PC-3 (cell line): Measurements from ENCODE around the gene SERPINB8. TPM values are rescaled to one million over a fixed set of nuclear protein-coding genes. Genes with fewer than 3 reads are reported as not detected.

ENCODE experiments used
- ATAC-seq: fragments of 200-7000 bp; cut with Tn5 transposase; 2 replicates; pipeline ENCODE4 v1.9.1; 2020; ENCODE audit warnings: mild to moderate bottlenecking, moderate library complexity
- BruUV-seq: library from RNA; stranded (reverse); fragments of 400-500 nt; replicated peaks from 2 replicates; lab custom pipeline; 2021; lab: Mats Ljungman, UMichigan
- CTCF ChIA-PET: fragments of 300-600 bp; sonication (Branson Sonifier 250); formaldehyde crosslinking; loops from one replicate; lab custom pipeline; 2022; ENCODE audit warnings: antibody characterized with exemption; lab: Charles Lee
- POLR2A ChIA-PET: fragments of 300-600 bp; sonication (Branson Sonifier 250); formaldehyde crosslinking; loops from one replicate; lab custom pipeline; 2022; ENCODE audit warnings: antibody characterized with exemption; ENCODE audit not compliant: unreplicated experiment; lab: Charles Lee
- DNase-seq: peaks from one replicate; pipeline ENCODE4 v3.0.0-alpha.2; 2015
- H2AFZ ChIP-seq: fragments of 300-600 bp; sonication (generic); 2 replicates; pipeline ENCODE4 v1.6.0; 2016; ENCODE audit warnings: antibody characterized with exemption, low read length
- H3F3A ChIP-seq: fragments of 300-600 bp; sonication (generic); one replicate; pipeline ENCODE4 v1.6.0; 2017; ENCODE audit warnings: antibody characterized with exemption, low read length, control low read depth, mild to moderate bottlenecking; ENCODE audit not compliant: unreplicated experiment
- H3K27ac ChIP-seq: fragments of 300-600 bp; sonication (generic); 2 replicates; pipeline ENCODE4 v1.5.1; 2016; ENCODE audit warnings: mild to moderate bottlenecking, low read length
- H3K27me3 ChIP-seq: fragments of 300-600 bp; sonication (generic); 2 replicates; pipeline ENCODE4 v1.6.1; 2016; ENCODE audit warnings: low read length, mixed read lengths
- H3K36me3 ChIP-seq: fragments of 300-600 bp; sonication (generic); 2 replicates; pipeline ENCODE4 v1.6.1; 2016; ENCODE audit warnings: low read depth, mixed run types, low read length, mixed read lengths
- H3K4me1 ChIP-seq: fragments of 300-600 bp; sonication (generic); 2 replicates; pipeline ENCODE4 v1.5.1; 2016; ENCODE audit warnings: low read length; ENCODE audit not compliant: insufficient read depth
- H3K4me2 ChIP-seq: fragments of 300-600 bp; sonication (generic); 2 replicates; pipeline ENCODE4 v1.6.0; 2016; ENCODE audit warnings: low read length
- H3K4me3 ChIP-seq: fragments of 300-600 bp; sonication (generic); 2 replicates; pipeline ENCODE4 v1.5.1; 2016; ENCODE audit warnings: mild to moderate bottlenecking, low read length, mixed read lengths
- H3K79me2 ChIP-seq: fragments of 300-600 bp; sonication (generic); 2 replicates; pipeline ENCODE4 v1.6.1; 2017; ENCODE audit warnings: low read length, mixed read lengths
- H3K9ac ChIP-seq: fragments of 300-600 bp; sonication (generic); 2 replicates; pipeline ENCODE4 v1.6.0; 2016; ENCODE audit warnings: mild to moderate bottlenecking, low read length
- H3K9me2 ChIP-seq: fragments of 300-600 bp; sonication (generic); replicated peaks from 2 replicates; pipeline ENCODE4 v1.6.1; 2016; ENCODE audit warnings: mixed run types, low read length, mixed read lengths
- H3K9me3 ChIP-seq: fragments of 300-600 bp; sonication (generic); 2 replicates; pipeline ENCODE4 v1.6.1; 2016; ENCODE audit warnings: low read length, mixed read lengths
- H4K20me1 ChIP-seq: fragments of 300-600 bp; sonication (generic); 2 replicates; pipeline ENCODE4 v1.6.1; 2016; ENCODE audit warnings: low read length, mixed read lengths
- CTCF ChIP-seq: fragments of 300-600 bp; sonication (generic); conservative IDR thresholded peaks from 2 replicates; pipeline ENCODE4 v1.5.1; 2017; ENCODE audit warnings: antibody characterized with exemption, low read depth, mild to moderate bottlenecking, low read length
- EZH2 ChIP-seq: fragments of 300-600 bp; sonication (generic); IDR thresholded peaks from one replicate; pipeline ENCODE4 v1.6.1; 2017; ENCODE audit warnings: antibody characterized with exemption, mild to moderate bottlenecking, low read length; ENCODE audit not compliant: unreplicated experiment
- EZH2phosphoT487 ChIP-seq: fragments of 300-600 bp; sonication (generic); IDR thresholded peaks from 2 replicates; pipeline ENCODE4 v1.6.1; 2018; ENCODE audit warnings: mild to moderate bottlenecking, antibody characterized with exemption, low read length, borderline replicate concordance
- intact Hi-C: fragments of 100-400 bp; cut with micrococcal nuclease; formaldehyde crosslinking; loops from 2 replicates; pipeline ENCODE4 v1.9.0; 2023
- total RNA-seq: library from RNA; depleted of rRNA; stranded (reverse); fragments of >200 nt; gene quantifications from 2 replicates; pipeline ENCODE4 v1.2.3, GENCODE V29; 2014; rRNA removed

SERPINB8 gene
- total RNA-seq, 1 experiment from 2014 or later: 21.1 TPM

GRCh38 chr18:64032312-64032711, 62.4 kb downstream of the SERPINB8 start:
- Histone ChIP-seq H3K4me3 (no peak overlapping the region), H3F3A (no peaks in the 10 kb centered on the region), H3K9me2 (no peaks in the 10 kb centered on the region), H2AFZ (no peak overlapping the region), H3K27ac (no peak overlapping the region), H3K4me2 (no peak overlapping the region), H4K20me1 (no peaks in the 10 kb centered on the region), H3K9me3 (no peaks in the 10 kb centered on the region), H3K27me3 (peaks cover 63% of the 10 kb centered on the region), H3K9ac (no peak overlapping the region), H3K79me2 (no peaks in the 10 kb centered on the region), H3K4me1 (no peaks in the 10 kb centered on the region), H3K36me3 (no peaks in the 10 kb centered on the region)
- ATAC-seq: no peak
- DNase-seq: no peak
- intact Hi-C loops: no loop called here
- CTCF ChIA-PET: no interaction called here
- POLR2A ChIA-PET: no interaction called here
- BruUV-seq: no TSS peak
- TF ChIP-seq EZH2 (no peak), CTCF (no peak), EZH2phosphoT487 (no peak)

- no peaks in the 10 kb centered on the region for H3F3A ChIP-seq
- no peaks in the 10 kb centered on the region for H3K9me3 ChIP-seq
- no peak overlapping the region for H2AFZ ChIP-seq
- peak; percentile 46; the same call in 1 of the 2 replicates for ATAC-seq
- BruUV-seq: no TSS peak
- peaks cover 25% of the 10 kb centered on the region for H3K27me3 ChIP-seq
- H3K9ac ChIP-seq: no peak overlapping the region
- no peaks in the 10 kb centered on the region for H3K9me2 ChIP-seq
- H3K4me3 ChIP-seq: no peak overlapping the region
- POLR2A ChIA-PET: interaction anchor here (0.7 kb wide), 1 partner anchor 13 kb away, joined by 3 read pairs; no protein-coding TSS in a partner anchor
- TF ChIP-seq EZH2 (no peak), CTCF (peak; percentile 82), EZH2phosphoT487 (no peak)
- no peak overlapping the region for H3K4me2 ChIP-seq
- no peaks in the 10 kb centered on the region for H3K79me2 ChIP-seq
- H3K36me3 ChIP-seq: no peaks in the 10 kb centered on the region
- CTCF ChIA-PET: no interaction called here
- no peaks in the 10 kb centered on the region for H4K20me1 ChIP-seq
- no peaks in the 10 kb centered on the region for H3K4me1 ChIP-seq
- DNase-seq: peak; percentile 74
- no peak overlapping the region for H3K27ac ChIP-seq
- intact Hi-C loops: loop anchor here (5.0 kb wide), 1 partner anchor 369 kb away; no protein-coding TSS in a partner anchor
Measured at GRCh38 chr18:64037812-64038414, 68.0 kb downstream of the SERPINB8 start.

Other genes starting within 250 kb of the SERPINB8 start
- 71.9 and 74.5 TPM in 2 replicates for gene SERPINB7, start 194.7 kb upstream of the SERPINB8 start, total RNA-seq
- gene SERPINB2, start 82.4 kb upstream of the SERPINB8 start, total RNA-seq: 5.8 and 9.9 TPM in 2 replicates
- gene SERPINB10, start 62.1 kb upstream of the SERPINB8 start, total RNA-seq: 0.69 TPM in 1 of 2 replicates, not detected in the other
- 0.12 and 0.40 TPM in 2 replicates for gene HMSD, start 20.8 kb upstream of the SERPINB8 start, total RNA-seq
- not detected in 2 replicates for gene LINC00305, start 179.0 kb downstream of the SERPINB8 start, total RNA-seq